Skeletal muscle tissue (tissue), 4 donors: ENCODE measurements around the gene SLC37A1. TPM values are rescaled to one million over a fixed set of nuclear protein-coding genes. Genes with fewer than 3 reads are reported as not detected.

Experiments
- H3K27ac ChIP-seq: one replicate; pipeline ENCODE4 v1.7.0; 2013; ENCODE audit warnings: mild to moderate bottlenecking, low read depth, low read length, inconsistent platforms
- H3K27me3 ChIP-seq, 3 donors: one replicate each; pipeline ENCODE4 v1.7.0; 2013; ENCODE audit warnings: low read length in 3 of 3; ENCODE audit not compliant: control insufficient read depth in 3 of 3, insufficient read depth in 3 of 3
- H3K36me3 ChIP-seq, 3 donors: one replicate each; pipeline ENCODE4 v1.7.0; 2013; ENCODE audit warnings: low read length in 3 of 3; ENCODE audit not compliant: control insufficient read depth in 3 of 3, insufficient read depth in 3 of 3
- H3K4me1 ChIP-seq, 3 donors: one replicate each; pipeline ENCODE4 v1.7.0; 2013; ENCODE audit warnings: low read length in 3 of 3, mild to moderate bottlenecking in 3 of 3; ENCODE audit not compliant: control insufficient read depth in 3 of 3, insufficient read depth in 3 of 3
- H3K4me3 ChIP-seq, 3 donors: one replicate each; pipeline ENCODE4 v1.7.0; 2013; ENCODE audit warnings: low read length in 3 of 3
- H3K9ac ChIP-seq, 3 donors: one replicate each; pipeline ENCODE4 v1.7.0; 2013; ENCODE audit warnings: low read length in 3 of 3, mild to moderate bottlenecking in 3 of 3, moderate library complexity in 2 of 3, low read depth in 1 of 3
- H3K9me3 ChIP-seq, 3 donors: one replicate each; pipeline ENCODE4 v1.7.0; 2013; ENCODE audit warnings: low read length in 3 of 3; ENCODE audit not compliant: control insufficient read depth in 3 of 3
- total RNA-seq: library from RNA; depleted of rRNA; stranded (reverse); fragments of >200 nt; gene quantifications from one replicate; pipeline ENCODE4 v1.2.3, GENCODE V29; 2014
- donor health status: Osteomylitis.

Gene SLC37A1
- total RNA-seq, 1 donor from 2014 or later: 2.1 TPM

DNA sequence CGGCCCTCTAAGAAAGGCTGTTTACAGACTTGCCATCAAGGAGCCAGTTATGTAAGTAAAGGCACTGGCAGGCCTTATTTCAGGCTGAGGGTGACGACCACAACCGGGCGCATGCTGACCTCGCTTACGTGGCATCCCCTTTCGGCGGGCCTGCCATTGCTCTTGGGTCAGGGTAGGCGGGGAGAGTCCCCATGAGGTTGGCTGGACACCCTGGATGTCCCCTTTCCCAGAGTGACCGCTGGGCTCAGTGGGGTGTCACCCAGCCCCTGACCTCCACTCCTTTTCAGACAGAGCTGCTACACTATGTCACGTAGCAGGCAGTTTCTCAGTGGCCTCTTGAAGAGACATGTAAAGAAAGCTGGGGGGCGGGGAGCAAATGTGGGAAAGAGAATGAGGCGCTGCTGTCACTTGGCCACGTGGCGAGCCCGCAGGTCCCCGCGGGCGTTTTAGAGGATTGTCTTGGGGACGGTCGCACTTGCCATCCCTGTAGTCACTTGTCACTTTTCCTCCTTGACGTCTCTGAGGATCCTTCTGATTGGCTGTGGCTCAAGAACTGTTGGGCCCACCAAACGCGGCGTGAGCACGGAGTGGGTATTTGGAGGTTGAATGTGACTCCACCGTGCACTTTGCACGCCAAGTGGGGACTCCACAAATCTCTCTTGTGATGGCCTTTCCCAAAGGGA is 42.2 kb downstream of the SLC37A1 start:
- no peaks in the 10 kb centered on the region for H3K9me3 ChIP-seq
- H3K36me3 ChIP-seq: peaks cover 14 to 22% (median 20%) of the 10 kb centered on the region in 3 donors

DNA sequence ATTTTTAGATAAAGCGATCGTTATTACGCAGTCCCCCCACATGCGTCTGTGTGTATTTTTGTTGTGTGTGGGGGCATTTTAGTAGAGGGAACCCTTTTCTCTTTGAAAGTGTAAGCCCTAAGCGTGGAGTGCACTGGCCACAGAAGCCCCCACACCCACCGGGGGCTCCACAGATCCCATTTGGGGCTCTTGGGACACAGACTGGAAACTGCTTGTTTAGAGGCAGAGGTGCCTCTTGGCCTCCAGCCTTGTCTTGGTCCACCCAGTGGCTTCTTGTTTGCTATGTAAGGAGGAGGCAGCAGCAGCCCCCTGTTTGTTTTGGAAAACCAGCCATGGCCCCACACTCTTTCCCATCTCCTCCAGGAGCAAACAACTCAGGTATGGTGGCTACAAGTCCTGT is 42.8 kb downstream of the SLC37A1 start:
- peaks cover 20 to 23% (median 22%) of the 10 kb centered on the region in 3 donors for H3K36me3 ChIP-seq
- no peak overlapping the region for H3K27ac ChIP-seq
- H3K9ac ChIP-seq: no peak overlapping the region
- H3K9me3 ChIP-seq: no peaks in the 10 kb centered on the region
- no peaks in the 10 kb centered on the region for H3K27me3 ChIP-seq
- peaks cover 0 to 11% (median 6%) of the 10 kb centered on the region in 3 donors for H3K4me1 ChIP-seq
- no peak overlapping the region for H3K4me3 ChIP-seq

More for the DNA sequence above, 42.2 kb downstream of the SLC37A1 start:
- Histone ChIP-seq H3K4me3 (no peak overlapping the region), H3K9ac (no peak overlapping the region), H3K27me3 (no peaks in the 10 kb centered on the region), H3K27ac (no peak overlapping the region), H3K4me1 (peaks cover 0 to 11% (median 6%) of the 10 kb centered on the region in 3 donors)

DNA sequence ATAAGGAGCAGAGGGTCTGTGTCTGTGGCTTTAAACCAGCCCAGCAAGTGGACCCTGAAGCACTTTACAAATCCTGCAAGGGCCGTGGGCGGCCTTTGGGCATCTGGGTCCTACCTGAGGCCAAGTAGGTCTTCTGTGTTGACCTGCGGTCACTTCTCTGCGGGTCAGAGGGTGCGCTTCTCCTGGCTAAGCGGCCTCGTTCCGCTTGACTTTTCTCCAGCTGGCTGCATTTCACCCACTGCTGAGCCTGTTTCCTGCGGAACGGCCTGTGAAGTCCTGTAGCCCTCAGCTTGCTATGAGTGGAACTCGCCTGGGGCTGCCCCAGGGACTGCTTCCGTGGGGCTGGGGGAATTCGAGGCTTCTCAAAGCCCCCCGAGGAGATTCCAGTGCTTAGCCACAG is 43.3 kb downstream of the SLC37A1 start:
- H3K27ac ChIP-seq: no peak overlapping the region
- no peaks in the 10 kb centered on the region for H3K27me3 ChIP-seq
- no peak overlapping the region for H3K9ac ChIP-seq
- no peaks in the 10 kb centered on the region for H3K9me3 ChIP-seq
- H3K4me3 ChIP-seq: no peak overlapping the region
- H3K4me1 ChIP-seq: peaks cover 0 to 11% (median 6%) of the 10 kb centered on the region in 3 donors
- H3K36me3 ChIP-seq: peaks cover 23 to 26% (median 23%) of the 10 kb centered on the region in 3 donors

DNA sequence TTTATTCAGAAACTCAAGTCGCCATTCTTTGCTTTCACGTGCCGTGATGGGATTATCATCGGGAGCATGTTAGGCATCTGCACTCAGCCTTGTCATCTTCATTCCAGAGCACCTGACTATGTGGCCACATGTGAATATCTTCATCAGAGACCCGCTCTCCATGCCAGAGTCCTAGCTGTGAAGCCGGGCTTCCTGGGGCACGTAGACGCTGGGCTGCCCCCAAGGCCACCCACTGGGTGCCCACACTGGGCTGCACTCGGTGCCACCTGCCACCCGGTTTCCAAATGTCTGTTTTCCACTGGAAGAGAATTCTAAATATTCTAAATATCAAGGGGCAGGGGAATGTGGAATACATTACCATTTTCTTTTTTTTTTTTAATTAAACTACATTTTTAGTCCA is 43.8 kb downstream of the SLC37A1 start:
- Histone ChIP-seq H3K4me3 (no peak overlapping the region), H3K36me3 (peaks cover 27 to 30% (median 28%) of the 10 kb centered on the region in 3 donors), H3K4me1 (peaks cover 0 to 11% (median 6%) of the 10 kb centered on the region in 3 donors), H3K9me3 (no peaks in the 10 kb centered on the region), H3K27me3 (no peaks in the 10 kb centered on the region), H3K27ac (no peak overlapping the region), H3K9ac (no peak overlapping the region)

DNA sequence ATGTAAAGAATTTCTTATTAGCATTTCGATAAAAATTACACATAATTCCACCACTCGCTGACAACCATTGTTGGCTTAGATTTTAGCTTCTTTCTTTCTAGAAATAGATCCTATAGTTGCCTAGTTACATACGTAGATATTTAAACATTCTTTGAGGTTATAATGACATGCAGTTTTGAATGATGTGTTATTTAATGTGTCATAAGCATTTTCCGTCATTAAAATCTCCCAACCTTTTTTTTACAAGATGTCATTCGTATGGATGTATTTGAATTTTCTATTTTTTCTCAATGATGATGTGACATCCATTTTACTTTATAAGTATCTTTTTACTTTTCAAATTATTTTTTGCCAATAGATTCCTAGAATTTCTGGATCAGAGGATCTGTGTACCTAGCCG is 44.7 kb downstream of the SLC37A1 start:
- H3K27ac ChIP-seq: no peak overlapping the region

DNA sequence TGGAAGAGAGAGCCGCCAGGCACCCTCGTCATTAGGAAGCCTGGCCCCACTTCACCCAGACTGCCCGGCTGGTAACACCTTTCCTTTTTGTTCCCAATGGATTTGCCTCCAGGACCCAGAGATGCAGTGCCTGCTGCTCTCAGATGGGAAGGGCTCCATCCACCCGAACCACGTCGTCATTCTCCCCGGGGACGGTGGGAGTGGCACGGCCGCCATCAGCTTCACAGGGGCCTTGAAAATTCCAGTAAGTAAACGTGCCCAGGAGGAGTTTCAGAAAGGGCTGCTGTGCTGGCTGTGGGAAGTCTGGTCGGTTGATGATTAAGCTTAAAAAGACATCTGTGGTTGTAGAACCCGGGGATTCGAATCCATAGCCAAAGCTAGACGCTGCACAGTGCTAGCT is 45.2 kb downstream of the SLC37A1 start:
- Histone ChIP-seq H3K9me3 (no peaks in the 10 kb centered on the region), H3K4me3 (no peak overlapping the region), H3K27ac (no peak overlapping the region), H3K4me1 (peaks cover 0 to 11% (median 3%) of the 10 kb centered on the region in 3 donors), H3K9ac (peak overlapping the region in 1 of 3 donors; percentile 3), H3K36me3 (peaks cover 36 to 43% (median 39%) of the 10 kb centered on the region in 3 donors), H3K27me3 (no peaks in the 10 kb centered on the region)

More for the DNA sequence above, 44.7 kb downstream of the SLC37A1 start:
- Histone ChIP-seq H3K9ac (no peak overlapping the region), H3K4me3 (no peak overlapping the region), H3K4me1 (peaks cover 0 to 11% (median 6%) of the 10 kb centered on the region in 3 donors), H3K9me3 (no peaks in the 10 kb centered on the region), H3K27me3 (no peaks in the 10 kb centered on the region), H3K36me3 (peaks cover 36 to 39% (median 36%) of the 10 kb centered on the region in 3 donors)

DNA sequence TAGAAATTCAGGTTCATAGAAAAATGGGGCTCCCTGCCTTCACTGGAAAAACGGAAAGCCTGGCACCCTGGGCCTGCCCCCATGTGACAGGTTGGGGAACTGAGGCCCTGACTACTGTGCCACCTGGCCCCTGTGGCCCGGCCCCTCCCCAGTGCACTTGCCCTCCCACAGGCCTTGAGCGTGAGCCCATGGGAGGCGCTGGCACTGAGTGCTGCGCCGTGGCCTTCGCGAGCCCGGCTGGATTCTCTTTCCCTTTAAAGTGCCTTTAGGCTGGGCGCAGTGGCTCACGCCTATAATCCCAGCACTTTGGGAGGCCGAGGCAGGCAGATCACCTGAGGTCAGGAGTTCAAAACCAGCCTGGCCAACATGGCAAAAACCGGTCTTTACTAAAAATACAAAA is 45.7 kb downstream of the SLC37A1 start:
- Histone ChIP-seq H3K36me3 (peaks cover 36 to 47% (median 36%) of the 10 kb centered on the region in 3 donors), H3K9ac (peak overlapping the region in 1 of 3 donors; percentile 3)

DNA sequence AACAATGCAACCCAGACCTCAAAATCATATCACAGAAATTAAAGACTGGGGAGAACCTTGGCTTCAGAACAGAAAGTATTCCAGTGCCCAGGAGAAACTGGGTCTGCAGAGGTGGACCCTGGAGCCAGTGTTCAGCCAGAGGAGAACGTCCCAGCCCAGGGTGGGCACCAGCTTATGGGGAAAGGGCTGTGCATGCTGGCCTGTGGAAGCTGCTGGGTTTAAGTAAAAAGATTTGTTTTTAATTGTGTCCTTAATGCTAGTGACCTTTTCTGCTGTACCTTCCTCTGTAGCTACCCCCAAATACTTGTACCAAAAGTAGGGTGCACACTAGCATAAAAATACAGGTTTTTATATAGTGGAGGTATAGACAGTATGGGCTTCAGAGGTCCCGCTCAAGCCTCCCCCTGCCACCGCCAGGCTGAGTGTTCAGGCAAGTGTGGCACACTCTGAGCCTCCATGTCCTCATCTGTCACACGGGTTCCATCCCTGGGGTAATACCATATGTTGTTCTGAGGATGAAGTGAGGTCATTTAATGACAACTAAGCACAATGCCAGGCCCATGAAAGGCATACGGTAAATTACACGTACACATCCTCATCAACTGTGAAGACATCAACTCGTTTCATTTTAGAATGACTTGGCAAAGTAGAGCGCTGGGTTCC is 47.0 kb downstream of the SLC37A1 start:
- peaks cover 0 to under 1% (median 0%) of the 10 kb centered on the region in 3 donors for H3K4me1 ChIP-seq
- no peak overlapping the region for H3K27ac ChIP-seq
- no peaks in the 10 kb centered on the region for H3K27me3 ChIP-seq
- H3K9ac ChIP-seq: no peak overlapping the region
- H3K4me3 ChIP-seq: no peak overlapping the region
- peaks cover 39 to 53% (median 42%) of the 10 kb centered on the region in 3 donors for H3K36me3 ChIP-seq
- H3K9me3 ChIP-seq: no peaks in the 10 kb centered on the region

More for the DNA sequence above, 45.7 kb downstream of the SLC37A1 start:
- no peak overlapping the region for H3K27ac ChIP-seq
- peaks cover 0 to 9% (median 3%) of the 10 kb centered on the region in 3 donors for H3K4me1 ChIP-seq
- H3K4me3 ChIP-seq: no peak overlapping the region
- no peaks in the 10 kb centered on the region for H3K27me3 ChIP-seq
- no peaks in the 10 kb centered on the region for H3K9me3 ChIP-seq

DNA sequence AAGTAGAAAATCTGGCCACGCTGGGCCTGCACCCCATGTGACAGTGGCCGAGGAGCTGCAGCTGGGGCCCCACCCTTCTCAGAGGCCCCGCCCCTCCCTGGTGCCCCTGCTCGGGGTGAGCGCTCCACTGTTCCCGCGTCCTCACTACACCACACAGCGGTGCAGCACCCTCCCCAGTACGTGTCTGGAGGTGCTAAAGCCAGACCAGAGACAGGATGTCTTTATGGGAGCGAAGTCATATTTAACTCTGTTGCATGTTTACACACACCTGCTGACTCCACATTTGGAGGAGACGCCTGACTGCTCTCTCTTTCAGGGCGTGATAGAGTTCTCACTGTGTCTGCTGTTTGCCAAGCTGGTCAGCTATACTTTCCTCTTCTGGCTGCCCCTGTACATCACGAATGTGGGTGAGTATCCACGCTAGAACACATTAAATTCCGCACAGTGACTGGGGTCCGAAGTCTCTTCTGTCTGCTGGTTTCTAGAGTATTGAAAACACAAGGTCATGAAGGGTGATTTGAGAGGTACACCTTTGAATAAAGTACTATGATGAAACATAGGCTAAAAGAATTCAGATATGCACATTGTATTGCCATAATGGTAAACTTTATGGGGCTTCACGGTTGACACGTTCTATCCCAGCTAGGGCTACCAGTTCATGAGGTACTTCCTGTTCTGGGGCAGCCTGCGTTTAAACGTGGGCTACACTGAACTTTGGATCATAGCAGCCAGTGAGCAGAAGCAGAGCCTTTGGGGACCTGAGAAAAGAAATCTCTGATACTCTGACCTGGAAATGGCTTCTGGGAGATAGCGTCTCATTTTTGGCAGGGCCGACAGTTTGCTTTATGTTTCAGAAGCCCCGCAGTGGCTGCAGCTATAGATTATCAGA is 48.4 kb downstream of the SLC37A1 start:
- no peaks in the 10 kb centered on the region for H3K9me3 ChIP-seq
- no peak overlapping the region for H3K4me3 ChIP-seq
- H3K4me1 ChIP-seq: no peaks in the 10 kb centered on the region
- no peaks in the 10 kb centered on the region for H3K27me3 ChIP-seq
- H3K36me3 ChIP-seq: peaks cover 47 to 53% (median 49%) of the 10 kb centered on the region in 3 donors
- no peak overlapping the region for H3K9ac ChIP-seq
- H3K27ac ChIP-seq: no peak overlapping the region
